HG03025 (cell line): ENCODE results near the gene CHD3.

Source experiments
- ATAC-seq: cut with Tn5 transposase; IDR thresholded peaks from one replicate; pipeline ENCODE4 v1.9.1; 2021; ENCODE audit warnings: mild to moderate bottlenecking, moderate library complexity; ENCODE audit not compliant: unreplicated experiment, low FRiP score

Gene CHD3

GRCh38 chr17:7959503-7960253, 71.1 kb downstream of the CHD3 start:
- ATAC-seq: no peak

- ATAC-seq: no peak
Observed at GRCh38 chr17:7961421-7961820, 72.8 kb downstream of the CHD3 start.
